ENCODE measurements around the gene ARHGDIA. TPM values are rescaled to one million over a fixed set of nuclear protein-coding genes. Genes with fewer than 3 reads are reported as not detected.

The ARHGDIA gene
- total and polyA plus RNA-seq, 2 of the 8 experiments (the other 6 are each of a cell fraction or from before 2014, with no cell fraction given), result 62.4 to 217 TPM

DNA sequence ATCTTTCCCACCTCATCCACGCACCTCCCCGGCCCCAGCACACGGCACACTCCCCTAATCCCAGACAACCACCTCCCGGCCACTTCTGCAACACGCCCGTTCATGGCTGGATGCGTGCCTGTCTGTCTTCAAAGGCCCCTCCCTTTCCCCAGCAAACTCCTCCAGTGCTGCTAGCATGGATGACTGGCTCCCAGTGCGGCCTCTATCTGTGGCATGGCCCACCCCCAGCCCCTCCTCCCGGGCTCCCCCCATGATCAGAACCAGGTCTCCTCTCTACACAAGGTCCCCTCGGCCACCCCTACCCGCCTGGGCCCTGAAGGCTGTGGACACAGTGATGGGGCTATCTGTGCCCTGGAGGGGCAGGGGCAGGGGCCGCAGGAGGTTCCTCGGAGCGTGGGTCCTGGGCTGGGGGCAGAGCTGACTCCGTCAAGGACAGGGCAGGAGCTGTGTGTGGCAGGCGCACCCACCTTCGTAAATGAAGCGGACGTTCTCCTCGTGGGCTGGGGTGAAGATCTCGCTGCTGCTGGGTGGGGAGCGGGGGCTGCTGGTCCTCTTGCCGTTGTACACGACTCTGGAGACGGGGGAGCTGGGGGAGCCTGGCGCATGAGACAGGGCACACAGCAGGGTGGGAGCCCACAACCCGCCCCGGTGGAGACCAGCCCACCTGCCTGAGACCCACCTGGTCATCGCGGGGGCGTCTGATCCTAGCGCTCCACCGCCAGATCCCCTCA lies 47.2 kb downstream of the ARHGDIA start (continued):
- TF ChIP-seq, protein P1, sequence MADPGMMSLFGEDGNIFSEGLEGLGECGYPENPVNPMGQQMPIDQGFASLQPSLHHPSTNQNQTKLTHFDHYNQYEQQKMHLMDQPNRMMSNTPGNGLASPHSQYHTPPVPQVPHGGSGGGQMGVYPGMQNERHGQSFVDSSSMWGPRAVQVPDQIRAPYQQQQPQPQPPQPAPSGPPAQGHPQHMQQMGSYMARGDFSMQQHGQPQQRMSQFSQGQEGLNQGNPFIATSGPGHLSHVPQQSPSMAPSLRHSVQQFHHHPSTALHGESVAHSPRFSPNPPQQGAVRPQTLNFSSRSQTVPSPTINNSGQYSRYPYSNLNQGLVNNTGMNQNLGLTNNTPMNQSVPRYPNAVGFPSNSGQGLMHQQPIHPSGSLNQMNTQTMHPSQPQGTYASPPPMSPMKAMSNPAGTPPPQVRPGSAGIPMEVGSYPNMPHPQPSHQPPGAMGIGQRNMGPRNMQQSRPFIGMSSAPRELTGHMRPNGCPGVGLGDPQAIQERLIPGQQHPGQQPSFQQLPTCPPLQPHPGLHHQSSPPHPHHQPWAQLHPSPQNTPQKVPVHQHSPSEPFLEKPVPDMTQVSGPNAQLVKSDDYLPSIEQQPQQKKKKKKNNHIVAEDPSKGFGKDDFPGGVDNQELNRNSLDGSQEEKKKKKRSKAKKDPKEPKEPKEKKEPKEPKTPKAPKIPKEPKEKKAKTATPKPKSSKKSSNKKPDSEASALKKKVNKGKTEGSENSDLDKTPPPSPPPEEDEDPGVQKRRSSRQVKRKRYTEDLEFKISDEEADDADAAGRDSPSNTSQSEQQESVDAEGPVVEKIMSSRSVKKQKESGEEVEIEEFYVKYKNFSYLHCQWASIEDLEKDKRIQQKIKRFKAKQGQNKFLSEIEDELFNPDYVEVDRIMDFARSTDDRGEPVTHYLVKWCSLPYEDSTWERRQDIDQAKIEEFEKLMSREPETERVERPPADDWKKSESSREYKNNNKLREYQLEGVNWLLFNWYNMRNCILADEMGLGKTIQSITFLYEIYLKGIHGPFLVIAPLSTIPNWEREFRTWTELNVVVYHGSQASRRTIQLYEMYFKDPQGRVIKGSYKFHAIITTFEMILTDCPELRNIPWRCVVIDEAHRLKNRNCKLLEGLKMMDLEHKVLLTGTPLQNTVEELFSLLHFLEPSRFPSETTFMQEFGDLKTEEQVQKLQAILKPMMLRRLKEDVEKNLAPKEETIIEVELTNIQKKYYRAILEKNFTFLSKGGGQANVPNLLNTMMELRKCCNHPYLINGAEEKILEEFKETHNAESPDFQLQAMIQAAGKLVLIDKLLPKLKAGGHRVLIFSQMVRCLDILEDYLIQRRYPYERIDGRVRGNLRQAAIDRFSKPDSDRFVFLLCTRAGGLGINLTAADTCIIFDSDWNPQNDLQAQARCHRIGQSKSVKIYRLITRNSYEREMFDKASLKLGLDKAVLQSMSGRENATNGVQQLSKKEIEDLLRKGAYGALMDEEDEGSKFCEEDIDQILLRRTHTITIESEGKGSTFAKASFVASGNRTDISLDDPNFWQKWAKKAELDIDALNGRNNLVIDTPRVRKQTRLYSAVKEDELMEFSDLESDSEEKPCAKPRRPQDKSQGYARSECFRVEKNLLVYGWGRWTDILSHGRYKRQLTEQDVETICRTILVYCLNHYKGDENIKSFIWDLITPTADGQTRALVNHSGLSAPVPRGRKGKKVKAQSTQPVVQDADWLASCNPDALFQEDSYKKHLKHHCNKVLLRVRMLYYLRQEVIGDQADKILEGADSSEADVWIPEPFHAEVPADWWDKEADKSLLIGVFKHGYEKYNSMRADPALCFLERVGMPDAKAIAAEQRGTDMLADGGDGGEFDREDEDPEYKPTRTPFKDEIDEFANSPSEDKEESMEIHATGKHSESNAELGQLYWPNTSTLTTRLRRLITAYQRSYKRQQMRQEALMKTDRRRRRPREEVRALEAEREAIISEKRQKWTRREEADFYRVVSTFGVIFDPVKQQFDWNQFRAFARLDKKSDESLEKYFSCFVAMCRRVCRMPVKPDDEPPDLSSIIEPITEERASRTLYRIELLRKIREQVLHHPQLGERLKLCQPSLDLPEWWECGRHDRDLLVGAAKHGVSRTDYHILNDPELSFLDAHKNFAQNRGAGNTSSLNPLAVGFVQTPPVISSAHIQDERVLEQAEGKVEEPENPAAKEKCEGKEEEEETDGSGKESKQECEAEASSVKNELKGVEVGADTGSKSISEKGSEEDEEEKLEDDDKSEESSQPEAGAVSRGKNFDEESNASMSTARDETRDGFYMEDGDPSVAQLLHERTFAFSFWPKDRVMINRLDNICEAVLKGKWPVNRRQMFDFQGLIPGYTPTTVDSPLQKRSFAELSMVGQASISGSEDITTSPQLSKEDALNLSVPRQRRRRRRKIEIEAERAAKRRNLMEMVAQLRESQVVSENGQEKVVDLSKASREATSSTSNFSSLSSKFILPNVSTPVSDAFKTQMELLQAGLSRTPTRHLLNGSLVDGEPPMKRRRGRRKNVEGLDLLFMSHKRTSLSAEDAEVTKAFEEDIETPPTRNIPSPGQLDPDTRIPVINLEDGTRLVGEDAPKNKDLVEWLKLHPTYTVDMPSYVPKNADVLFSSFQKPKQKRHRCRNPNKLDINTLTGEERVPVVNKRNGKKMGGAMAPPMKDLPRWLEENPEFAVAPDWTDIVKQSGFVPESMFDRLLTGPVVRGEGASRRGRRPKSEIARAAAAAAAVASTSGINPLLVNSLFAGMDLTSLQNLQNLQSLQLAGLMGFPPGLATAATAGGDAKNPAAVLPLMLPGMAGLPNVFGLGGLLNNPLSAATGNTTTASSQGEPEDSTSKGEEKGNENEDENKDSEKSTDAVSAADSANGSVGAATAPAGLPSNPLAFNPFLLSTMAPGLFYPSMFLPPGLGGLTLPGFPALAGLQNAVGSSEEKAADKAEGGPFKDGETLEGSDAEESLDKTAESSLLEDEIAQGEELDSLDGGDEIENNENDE (IDR thresholded peaks at IDR 0.05; ENCODE audit: insufficient replicate concordance, low read length), result no peak
- TF ChIP-seq CTBP2 (IDR thresholded peaks at IDR 0.05; ENCODE audit: borderline replicate concordance, insufficient read depth, insufficient read length, low read length) (no peak), NANOG (IDR thresholded peaks at IDR 0.05; ENCODE audit: insufficient read depth, low read depth, low read length, poor library complexity, severe bottlenecking) (no peak), KDM1A (IDR thresholded peaks at IDR 0.05; ENCODE audit: borderline replicate concordance, low read length) (no peak), CHD1 (IDR thresholded peaks at IDR 0.05; ENCODE audit: low read depth, low read length) (no peak), CBX8 (IDR thresholded peaks at IDR 0.05; ENCODE audit: borderline replicate concordance, low read depth, low read length) (no peak), CREB1 (IDR thresholded peaks at IDR 0.05) (no peak), SAP30 (IDR thresholded peaks at IDR 0.05; ENCODE audit: insufficient read depth, insufficient replicate concordance, low read length) (no peak), SP1 (IDR thresholded peaks at IDR 0.05; ENCODE audit: low read depth, low read length) (no peak), YY1 (IDR thresholded peaks at IDR 0.05; ENCODE audit: low read depth, low read length) (no peak)
